Stimulated activated naive B cell treated with anti-CD40 and anti-IgM and Interleukin-4, amounts not matched to agents 10 μg/mL and 1 μg/mL and 100 μg/mL, for 72 hours (primary cell): Measurements from ENCODE around the gene SOAT2.

ENCODE experiments used
- ATAC-seq, 2 donors: fragments of 150-1000 bp; cut with Tn5 transposase; replicated peaks; 2 replicates each; pipeline ENCODE4 v1.10.0; 2021; ENCODE audit warnings: moderate library complexity in 1 of 2
- DNase-seq: peaks from one replicate; pipeline ENCODE4 v3.0.0; 2021
- H3K27ac Mint-ChIP-seq: one replicate; pipeline ENCODE4 v1.8.0; 2022; ENCODE audit warnings: mild to moderate bottlenecking, mixed read lengths
- H3K27me3 Mint-ChIP-seq, 2 donors: one replicate each; pipeline ENCODE4 v1.8.0; 2022; ENCODE audit warnings: mixed read lengths in 2 of 2
- H3K36me3 Mint-ChIP-seq, 2 donors: one replicate each; pipeline ENCODE4 v1.8.0; 2022; ENCODE audit warnings: mixed read lengths in 2 of 2, mild to moderate bottlenecking in 1 of 2
- H3K4me1 Mint-ChIP-seq, 2 donors: one replicate each; pipeline ENCODE4 v1.8.0; 2022; ENCODE audit warnings: mixed read lengths in 2 of 2, mild to moderate bottlenecking in 1 of 2
- H3K4me3 Mint-ChIP-seq, 2 donors: one replicate each; pipeline ENCODE4 v1.8.0; 2022; ENCODE audit warnings: mild to moderate bottlenecking in 2 of 2, mixed read lengths in 2 of 2, moderate library complexity in 1 of 2
- H3K9me3 Mint-ChIP-seq, 2 donors: one replicate each; pipeline ENCODE4 v1.8.0; 2022; ENCODE audit warnings: mixed read lengths in 2 of 2, mild to moderate bottlenecking in 1 of 2

The SOAT2 gene

GRCh38 chr12:53070877-53071492 is 32.3 kb upstream of the SOAT2 start:
- Mint-ChIP-seq H3K27me3 (no peaks in the 10 kb centered on the region), H3K36me3 (peaks cover 45 to 83% of the 10 kb centered on the region in 2 donors), H3K27ac (no peak overlapping the region), H3K4me1 (peaks cover 34 to 51% of the 10 kb centered on the region in 2 donors), H3K9me3 (no peaks in the 10 kb centered on the region), H3K4me3 (no peak overlapping the region)
- DNase-seq (no peak), ATAC-seq (peak; percentile 41 to 45)

GRCh38 chr12:53071591-53072551 is 31.4 kb upstream of the SOAT2 start:
- DNase-seq (no peak), ATAC-seq (no peak)
- Mint-ChIP-seq H3K36me3 (peaks cover 41 to 80% of the 10 kb centered on the region in 2 donors), H3K4me1 (peaks cover 34 to 50% of the 10 kb centered on the region in 2 donors), H3K9me3 (no peaks in the 10 kb centered on the region), H3K27me3 (no peaks in the 10 kb centered on the region), H3K27ac (no peak overlapping the region), H3K4me3 (no peak overlapping the region)

- Mint-ChIP-seq H3K27me3 (no peaks in the 10 kb centered on the region), H3K4me3 (no peak overlapping the region), H3K9me3 (no peaks in the 10 kb centered on the region), H3K4me1 (peaks cover 40 to 53% of the 10 kb centered on the region in 2 donors), H3K36me3 (peaks cover 37 to 72% of the 10 kb centered on the region in 2 donors), H3K27ac (peak overlapping the region; percentile 25)
- ATAC-seq: no peak
- no peak for DNase-seq
Observed at GRCh38 chr12:53073881-53074280, 29.4 kb upstream of the SOAT2 start.

- peaks cover 39 to 53% of the 10 kb centered on the region in 2 donors for H3K4me1 Mint-ChIP-seq
- H3K36me3 Mint-ChIP-seq: peaks cover 37 to 69% of the 10 kb centered on the region in 2 donors
- DNase-seq: no peak
- no peak overlapping the region for H3K4me3 Mint-ChIP-seq
- peak overlapping the region; percentile 75 for H3K27ac Mint-ChIP-seq
- no peak for ATAC-seq
- H3K9me3 Mint-ChIP-seq: no peaks in the 10 kb centered on the region
- no peaks in the 10 kb centered on the region for H3K27me3 Mint-ChIP-seq
Observed at GRCh38 chr12:53074283-53074998, 28.8 kb upstream of the SOAT2 start.

GRCh38 chr12:53074999-53075370 is 28.3 kb upstream of the SOAT2 start:
- Mint-ChIP-seq H3K4me3 (no peak overlapping the region), H3K27ac (peak overlapping the region; percentile 84)

GRCh38 chr12:53076461-53076860 is 26.8 kb upstream of the SOAT2 start:
- H3K36me3 Mint-ChIP-seq: peaks cover 37 to 53% of the 10 kb centered on the region in 2 donors
- H3K27me3 Mint-ChIP-seq: no peaks in the 10 kb centered on the region
- H3K4me3 Mint-ChIP-seq: no peak overlapping the region
- H3K9me3 Mint-ChIP-seq: no peaks in the 10 kb centered on the region
- ATAC-seq: no peak
- no peak overlapping the region for H3K27ac Mint-ChIP-seq
- peaks cover 39 to 68% of the 10 kb centered on the region in 2 donors for H3K4me1 Mint-ChIP-seq
- DNase-seq: no peak

More at GRCh38 chr12:53074999-53075370, 28.3 kb upstream of the SOAT2 start:
- ATAC-seq: no peak
- Mint-ChIP-seq H3K27me3 (no peaks in the 10 kb centered on the region), H3K4me1 (peaks cover 42 to 58% of the 10 kb centered on the region in 2 donors), H3K9me3 (no peaks in the 10 kb centered on the region), H3K36me3 (peaks cover 37 to 67% of the 10 kb centered on the region in 2 donors)
- DNase-seq: no peak

- peak overlapping the region; percentile 41 to 94 for H3K4me3 Mint-ChIP-seq
- H3K4me1 Mint-ChIP-seq: peaks cover 36 to 64% of the 10 kb centered on the region in 2 donors
- DNase-seq (no peak), ATAC-seq (no peak)
- peaks cover 32 to 47% of the 10 kb centered on the region in 2 donors for H3K36me3 Mint-ChIP-seq
- no peak overlapping the region for H3K27ac Mint-ChIP-seq
- H3K27me3 Mint-ChIP-seq: no peaks in the 10 kb centered on the region
- no peaks in the 10 kb centered on the region for H3K9me3 Mint-ChIP-seq
Observed at GRCh38 chr12:53077030-53077429, 26.3 kb upstream of the SOAT2 start.

GRCh38 chr12:53078425-53079225 is 24.7 kb upstream of the SOAT2 start:
- H3K36me3 Mint-ChIP-seq: peaks cover 23 to 33% of the 10 kb centered on the region in 2 donors
- ATAC-seq (peak; percentile 45 to 46), DNase-seq (no peak)
- H3K9me3 Mint-ChIP-seq: no peaks in the 10 kb centered on the region
- H3K4me3 Mint-ChIP-seq: peak overlapping the region; percentile 94 to 96
- H3K4me1 Mint-ChIP-seq: peaks cover 27 to 49% of the 10 kb centered on the region in 2 donors
- H3K27ac Mint-ChIP-seq: peak overlapping the region; percentile 94
- no peaks in the 10 kb centered on the region for H3K27me3 Mint-ChIP-seq

GRCh38 chr12:53079226-53080117 is 23.8 kb upstream of the SOAT2 start, which contains the start of gene SPRYD3:
Gene SPRYD3, minus strand, starts transcription at chr12:53079390. Its CDS starts 57 bp downstream, at chr12:53079333.
- ATAC-seq (peak; percentile 99), DNase-seq (peak; percentile 97)
- peaks cover 15 to 25% of the 10 kb centered on the region in 2 donors for H3K36me3 Mint-ChIP-seq
- H3K9me3 Mint-ChIP-seq: no peaks in the 10 kb centered on the region
- peak within 1 kb of the TSS; percentile 94 to 96 for H3K4me3 Mint-ChIP-seq
- no peaks in the 10 kb centered on the region for H3K27me3 Mint-ChIP-seq
- peaks cover 23 to 43% of the 10 kb centered on the region in 2 donors for H3K4me1 Mint-ChIP-seq
- peak within 1 kb of the TSS; percentile 94 for H3K27ac Mint-ChIP-seq

- Mint-ChIP-seq H3K27ac (no peak overlapping the region), H3K4me1 (peaks cover 8 to 18% of the 10 kb centered on the region in 2 donors), H3K27me3 (peaks cover 8 to 11% of the 10 kb centered on the region in 2 donors), H3K4me3 (no peak overlapping the region), H3K9me3 (no peaks in the 10 kb centered on the region), H3K36me3 (peaks cover 0 to 1% of the 10 kb centered on the region in 2 donors)
- DNase-seq (no peak), ATAC-seq (no peak)
Observed at GRCh38 chr12:53082637-53083175, 20.6 kb upstream of the SOAT2 start.

GRCh38 chr12:53086361-53086760 is 16.9 kb upstream of the SOAT2 start:
- Mint-ChIP-seq H3K4me1 (no peaks in the 10 kb centered on the region), H3K27me3 (peaks cover 11 to 14% of the 10 kb centered on the region in 2 donors), H3K27ac (no peak overlapping the region), H3K4me3 (no peak overlapping the region), H3K9me3 (no peaks in the 10 kb centered on the region), H3K36me3 (no peaks in the 10 kb centered on the region)
- ATAC-seq (no peak), DNase-seq (no peak)

- no peaks in the 10 kb centered on the region for H3K9me3 Mint-ChIP-seq
- no peak overlapping the region for H3K27ac Mint-ChIP-seq
- ATAC-seq (no peak), DNase-seq (no peak)
- peaks cover 14 to 22% of the 10 kb centered on the region in 2 donors for H3K27me3 Mint-ChIP-seq
- H3K4me1 Mint-ChIP-seq: peaks cover 1 to 8% of the 10 kb centered on the region in 2 donors
- H3K4me3 Mint-ChIP-seq: no peak overlapping the region
- H3K36me3 Mint-ChIP-seq: no peaks in the 10 kb centered on the region
Observed at GRCh38 chr12:53090105-53090504, 13.2 kb upstream of the SOAT2 start.
